GM12878 (cell line): ENCODE results near the gene MDK. TPM values are rescaled to one million over a fixed set of nuclear protein-coding genes. Genes with fewer than 3 reads are reported as not detected.

Experiments used
- ATAC-seq: fragments of 200-7000 bp; cut with Tn5 transposase; 3 replicates; pipeline ENCODE4 v1.9.1; 2020; ENCODE audit warnings: mild to moderate bottlenecking, moderate library complexity
- BruUV-seq: library from RNA; stranded (reverse); fragments of 400-500 nt; replicated peaks from 2 replicates; lab custom pipeline; 2021; lab: Mats Ljungman, UMichigan
- CTCF ChIA-PET: fragments of 300-600 bp; sonication (Branson Sonifier 250); formaldehyde crosslinking; extraction: SDS; loops from one replicate; lab custom pipeline; 2021; ENCODE audit warnings: inconsistent platforms; lab: Yijun Ruan, JAX
- POLR2A ChIA-PET: fragments of 350-600 bp; formaldehyde crosslinking; extraction: SDS; loops from one replicate; lab custom pipeline; 2021; ENCODE audit warnings: inconsistent platforms; lab: Charles Lee
- RAD21 ChIA-PET: fragments of 300-600 bp; sonication (Branson Sonifier 250); formaldehyde crosslinking; loops from one replicate; lab custom pipeline; 2023; ENCODE audit warnings: antibody characterized with exemption; ENCODE audit not compliant: unreplicated experiment; lab: Charles Lee
- SMC1A ChIA-PET: fragments of 300-600 bp; sonication (Branson Sonifier 250); formaldehyde crosslinking; loops from one replicate; lab custom pipeline; 2023; ENCODE audit not compliant: unreplicated experiment, uncharacterized antibody; lab: Charles Lee
- DNase-seq: peaks from one replicate; pipeline ENCODE4 v3.0.0-alpha.2; 2011; ENCODE audit warnings: low read depth, low spot score
- FAIRE-seq: peaks from 3 replicates; lab custom pipeline; 2011; peaks lifted over from hg19 to GRCh38; lab: Jason Lieb, UNC
- H2AFZ ChIP-seq: 2 replicates; pipeline ENCODE4 v1.6.0; 2011; ENCODE audit warnings: low read depth, low read length, control low read depth; ENCODE audit not compliant: control insufficient read depth
- H3K27ac ChIP-seq: 2 replicates; pipeline ENCODE4 v1.5.1; 2011; ENCODE audit warnings: control low read depth; ENCODE audit not compliant: control insufficient read depth, insufficient read depth
- H3K27me3 ChIP-seq, 2 experiments: replicated peaks in 1 of 2; 2 replicates each; pipeline versions ENCODE4 v1.6.0 to v1.6.1; 2011; ENCODE audit warnings: low read length in 1 of 2; ENCODE audit not compliant: control insufficient read depth in 2 of 2, insufficient read depth in 2 of 2
- H3K36me3 ChIP-seq, 2 experiments: 2 replicates each; pipeline ENCODE4 v1.5.1; 2011; ENCODE audit warnings: low read length in 1 of 2; ENCODE audit not compliant: control insufficient read depth in 2 of 2, insufficient read depth in 2 of 2
- H3K4me1 ChIP-seq: 2 replicates; pipeline ENCODE4 v1.6.1; 2011; ENCODE audit warnings: mild to moderate bottlenecking, low read length, moderate library complexity, mixed read lengths; ENCODE audit not compliant: control insufficient read depth, insufficient read depth
- H3K4me2 ChIP-seq: 2 replicates; pipeline ENCODE4 v1.6.0; 2011; ENCODE audit warnings: control low read depth; ENCODE audit not compliant: control insufficient read depth, insufficient read depth
- H3K4me3 ChIP-seq: fragments of 200-600 bp; sonication (generic); 2 replicates; pipeline ENCODE4 v1.5.1; 2016
- H3K79me2 ChIP-seq: 2 replicates; pipeline ENCODE4 v1.6.0; 2011; ENCODE audit warnings: low read length; ENCODE audit not compliant: control insufficient read depth, insufficient read depth
- H3K9ac ChIP-seq: 2 replicates; pipeline ENCODE4 v1.8.0; 2011; ENCODE audit warnings: low read length, control low read depth, mixed read lengths; ENCODE audit not compliant: control insufficient read depth, insufficient read depth
- H3K9me3 ChIP-seq: replicated peaks from 3 replicates; pipeline ENCODE4 v1.5.1; 2011; ENCODE audit warnings: mild to moderate bottlenecking, low read length; ENCODE audit not compliant: control insufficient read depth, insufficient read depth
- H4K20me1 ChIP-seq: 2 replicates; pipeline ENCODE4 v1.6.0; 2011; ENCODE audit not compliant: control insufficient read depth, insufficient read depth
- ESRRA ChIP-seq: IDR thresholded peaks from 2 replicates; pipeline ENCODE4 v1.6.1; 2012; ENCODE audit warnings: mild to moderate bottlenecking, low read length, improper control_type of control experiment
- HDGF ChIP-seq: fragments of 450-650 bp; IDR thresholded peaks from 2 replicates; pipeline ENCODE4 v1.6.1; 2016; ENCODE audit warnings: antibody characterized with exemption
- IKZF1 ChIP-seq: fragments of 450-650 bp; conservative IDR thresholded peaks from 2 replicates; pipeline ENCODE4 v1.6.1; 2017; ENCODE audit warnings: antibody characterized with exemption, mild to moderate bottlenecking
- JUNB ChIP-seq: IDR thresholded peaks from 2 replicates; pipeline ENCODE4 v1.6.1; 2016; ENCODE audit warnings: antibody characterized with exemption, mild to moderate bottlenecking
- MEF2A ChIP-seq: IDR thresholded peaks from 2 replicates; pipeline ENCODE4 v1.6.1; 2011; ENCODE audit warnings: low read depth, mild to moderate bottlenecking, low read length, moderate library complexity; ENCODE audit not compliant: insufficient read depth
- PAX5 ChIP-seq: IDR thresholded peaks from 2 replicates; pipeline ENCODE4 v1.6.1; 2011; ENCODE audit warnings: low read depth, low read length, borderline replicate concordance
- RAD21 ChIP-seq: IDR thresholded peaks from 2 replicates; pipeline ENCODE4 v1.6.1; 2011; ENCODE audit warnings: mild to moderate bottlenecking, low read depth, low read length, moderate library complexity; ENCODE audit not compliant: insufficient read depth
- RB1 ChIP-seq: fragments of 450-650 bp; formaldehyde crosslinking; IDR thresholded peaks from 2 replicates; pipeline ENCODE4 v1.6.1; 2017; ENCODE audit warnings: mild to moderate bottlenecking, borderline replicate concordance
- RUNX3 ChIP-seq: IDR thresholded peaks from 2 replicates; pipeline ENCODE4 v1.6.1; 2012; ENCODE audit warnings: low read length, inconsistent platforms
- SMARCA5 ChIP-seq: fragments of 450-650 bp; IDR thresholded peaks from 2 replicates; pipeline ENCODE4 v1.6.1; 2017; ENCODE audit warnings: mild to moderate bottlenecking
- SMC3 ChIP-seq: IDR thresholded peaks from 2 replicates; pipeline ENCODE4 v1.6.1; 2011; ENCODE audit warnings: low read length, improper control_type of control experiment, borderline replicate concordance
- YY1 ChIP-seq: IDR thresholded peaks from 2 replicates; pipeline ENCODE4 v1.6.1; 2011; ENCODE audit warnings: low read depth, mild to moderate bottlenecking, low read length
- WGBS: methylation state at CpG from one replicate; pipeline ENCODE4 v1.1.6; 2016; ENCODE audit warnings: low lambda C conversion rate; ENCODE audit not compliant: insufficient replicate concordance, insufficient coverage; ENCODE audit errors: missing lambda C conversion rate; 5-methylcytosine and 5-hydroxymethylcytosine counted together
- in situ Hi-C: fragments of 300-500 bp; cut with MboI; formaldehyde crosslinking; loops from 9 replicates; pipeline ENCODE4 v1.14.3; 2018; ENCODE audit warnings: mixed read lengths
- intact Hi-C: fragments of 100-400 bp; cut with micrococcal nuclease; formaldehyde crosslinking; loops from one replicate; pipeline ENCODE4 v1.14.2; 2022; ENCODE audit not compliant: unreplicated experiment
- polyA plus RNA-seq, 11 experiments: library from polyadenylated mRNA; depleted of rRNA in 4 of 11; unstranded in 6 of 11; stranded (reverse) in 5 of 11; fragments of >200 nt; fragmentation: Nextera tagmentation in 4 of 11; fragmentation: Illumina TruSeq in 1 of 11; extraction: Ambion mirVana in 4 of 11; extraction: Trizol in 1 of 11; gene quantifications; 1 replicate in 1 of 11; 2 replicates in 10 of 11; pipeline versions ENCODE4 v1.2.1 to v1.2.3, GENCODE V29; 2011 to 2016; ENCODE audit warnings: inconsistent platforms in 2 of 11, missing spikeins in 2 of 11, low read depth in 1 of 11
- total RNA-seq, 4 experiments: library from RNA; depleted of rRNA in 3 of 4; stranded (reverse); fragments of >200 nt in 3 of 4; fragmentation: Illumina TruSeq in 1 of 4; extraction: Trizol in 1 of 4; gene quantifications; 2 replicates each; pipeline versions ENCODE4 v1.2.1 to v1.2.3, GENCODE V29; 2013 to 2021
- TF ChIP-seq, protein P1 (sequence below), 3 experiments: IDR thresholded peaks in 2 of 3; conservative IDR thresholded peaks in 1 of 3; 2 replicates each; pipeline ENCODE4 v1.5.1; 2011; ENCODE audit warnings: low read depth in 3 of 3, low read length in 3 of 3, mild to moderate bottlenecking in 3 of 3, control low read depth in 2 of 3, moderate library complexity in 2 of 3, inconsistent platforms in 1 of 3, mixed read lengths in 1 of 3; ENCODE audit not compliant: control insufficient read depth in 2 of 3, insufficient read depth in 1 of 3; ENCODE audit errors: extremely low read depth in 1 of 3

Gene MDK
- total and polyA plus RNA-seq, 10 of the 15 experiments (the other 5 are each of a cell fraction or from before 2014, with no cell fraction given) = 0.77 to 17.8 (median 9.9) TPM

DNA sequence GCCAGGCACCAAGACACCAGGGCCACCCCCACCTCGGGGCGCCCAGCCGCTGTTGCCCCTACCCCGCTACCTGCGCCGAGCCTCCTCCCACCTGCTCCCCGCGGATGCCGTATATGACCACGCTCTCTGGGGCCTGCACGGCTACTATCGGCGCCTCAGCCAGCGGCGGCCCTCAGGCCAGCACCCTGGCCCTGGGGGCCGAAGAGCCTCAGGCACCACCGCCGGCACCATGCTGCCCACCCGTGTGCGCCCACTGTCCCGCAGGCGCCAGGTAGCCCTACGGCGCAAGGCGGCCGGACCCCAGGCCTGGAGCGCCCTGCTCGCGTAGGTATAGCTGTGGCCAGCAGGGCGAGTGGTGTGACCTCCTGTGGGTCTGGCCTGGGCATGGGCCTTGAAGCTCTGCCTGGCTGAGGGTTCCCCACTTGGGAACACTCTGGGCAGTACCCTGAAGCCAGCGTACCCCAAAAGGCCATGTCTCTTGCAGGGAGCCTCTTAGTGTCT, 14.8 kb upstream of the MDK start (continued):
- no peak for TF ChIP-seq MEF2A

DNA sequence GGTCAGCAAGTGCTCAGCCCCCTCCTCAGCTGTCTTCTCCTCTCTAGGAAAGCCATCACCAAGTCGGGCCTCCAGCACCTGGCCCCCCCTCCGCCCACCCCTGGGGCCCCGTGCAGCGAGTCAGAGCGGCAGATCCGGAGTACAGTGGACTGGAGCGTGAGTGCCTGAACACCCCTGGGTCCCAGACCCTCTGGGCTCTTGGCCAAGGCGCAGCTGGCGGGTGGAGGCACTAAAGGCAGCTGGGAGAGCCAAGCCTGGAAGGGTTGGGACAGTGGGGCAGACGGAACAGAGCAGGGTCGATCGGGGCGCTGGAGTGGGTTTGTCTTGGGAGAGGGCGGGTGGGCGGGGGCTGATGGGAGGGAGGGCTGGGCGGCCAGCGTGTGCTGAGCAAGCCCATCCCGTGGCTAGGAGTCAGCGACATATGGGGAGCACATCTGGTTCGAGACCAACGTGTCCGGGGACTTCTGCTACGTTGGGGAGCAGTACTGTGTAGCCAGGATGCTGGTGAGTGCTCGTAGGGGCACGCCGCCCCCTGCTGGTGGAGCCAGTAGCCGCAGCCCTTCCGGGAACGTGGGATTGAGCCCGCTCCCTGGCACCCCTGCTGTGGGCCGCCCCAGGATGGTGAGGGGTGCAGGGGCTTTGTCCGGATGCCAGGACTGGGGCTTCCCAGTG, 14.1 kb upstream of the MDK start:
- H3K4me1 ChIP-seq = peaks cover 7% of the 10 kb centered on the region
- H3K79me2 ChIP-seq = peaks cover 7% of the 10 kb centered on the region
- H3K4me2 ChIP-seq = no peak overlapping the region
- ChIA-PET RAD21 (interaction anchor here (1.7 to 2.3 kb wide), 2 partner anchors 12 to 15 kb away, joined by 3 to 11 read pairs; no protein-coding TSS in a partner anchor), SMC1A (interaction anchor here (5.5 kb wide), 1 partner anchor 15 kb away, joined by 32 read pairs; no protein-coding TSS in a partner anchor), POLR2A (interaction anchor here (1.2 kb wide), 1 partner anchor 15 kb away, joined by 3 read pairs; no protein-coding TSS in a partner anchor), CTCF (interaction anchor here (0.8 to 15.2 kb wide), 6 partner anchors 10 to 182 kb away, joined by 3 to 423 read pairs (median 4); partner anchors contain the start of gene DGKZ)
- BruUV-seq = no TSS peak
- FAIRE-seq (peak; percentile 73), DNase-seq (no peak), ATAC-seq (peak; percentile 92)
- intact Hi-C loops = loop anchor here (1.0 to 5.0 kb wide), 2 partner anchors 20 to 130 kb away; partner anchors contain the start of gene DGKZ
- H4K20me1 ChIP-seq = no peaks in the 10 kb centered on the region
- TF ChIP-seq HDGF (peak; percentile 55; the same call in 1 of the 2 replicates), PAX5 (no peak), JUNB (no peak), RB1 (peak; percentile 47; the same call in 1 of the 2 replicates), RAD21 (peak; percentile 62), SMC3 (peak; percentile 72), SMARCA5 (peak; percentile 61; the same call in 1 of the 2 replicates), IKZF1 (peak; percentile 53), RUNX3 (peak; percentile 54), YY1 (peak; percentile 31; the same call in 1 of the 2 replicates), ESRRA (no peak)
- TF ChIP-seq, protein P1, sequence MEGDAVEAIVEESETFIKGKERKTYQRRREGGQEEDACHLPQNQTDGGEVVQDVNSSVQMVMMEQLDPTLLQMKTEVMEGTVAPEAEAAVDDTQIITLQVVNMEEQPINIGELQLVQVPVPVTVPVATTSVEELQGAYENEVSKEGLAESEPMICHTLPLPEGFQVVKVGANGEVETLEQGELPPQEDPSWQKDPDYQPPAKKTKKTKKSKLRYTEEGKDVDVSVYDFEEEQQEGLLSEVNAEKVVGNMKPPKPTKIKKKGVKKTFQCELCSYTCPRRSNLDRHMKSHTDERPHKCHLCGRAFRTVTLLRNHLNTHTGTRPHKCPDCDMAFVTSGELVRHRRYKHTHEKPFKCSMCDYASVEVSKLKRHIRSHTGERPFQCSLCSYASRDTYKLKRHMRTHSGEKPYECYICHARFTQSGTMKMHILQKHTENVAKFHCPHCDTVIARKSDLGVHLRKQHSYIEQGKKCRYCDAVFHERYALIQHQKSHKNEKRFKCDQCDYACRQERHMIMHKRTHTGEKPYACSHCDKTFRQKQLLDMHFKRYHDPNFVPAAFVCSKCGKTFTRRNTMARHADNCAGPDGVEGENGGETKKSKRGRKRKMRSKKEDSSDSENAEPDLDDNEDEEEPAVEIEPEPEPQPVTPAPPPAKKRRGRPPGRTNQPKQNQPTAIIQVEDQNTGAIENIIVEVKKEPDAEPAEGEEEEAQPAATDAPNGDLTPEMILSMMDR (IDR thresholded peaks at IDR 0.05 in 2 of 3, conservative IDR thresholded peaks at IDR 0.05 in 1 of 3; ENCODE audit: control insufficient read depth in 2 of 3, extremely low read depth in 1 of 3, insufficient read depth in 1 of 3, low read depth in 3 of 3, low read length in 3 of 3) = peak; percentile 77 to 94 (median 80)
- no peak overlapping the region for H2AFZ ChIP-seq
- H3K9ac ChIP-seq = no peak overlapping the region
- no peaks in the 10 kb centered on the region for H3K9me3 ChIP-seq
- H3K27ac ChIP-seq = no peak overlapping the region
- 36% methylated on average over 22 of the region's 32 CpGs for WGBS
- no peaks in the 10 kb centered on the region for H3K27me3 ChIP-seq
- in situ Hi-C loops = no loop called here
- H3K36me3 ChIP-seq = peaks cover 9 to 24% of the 10 kb centered on the region in 2 experiments; a peak in 3 of 4 replicates
- H3K4me3 ChIP-seq = no peak overlapping the region
